Loucy (cell line): Measurements from ENCODE around the gene CYP3A4.

ENCODE experiments used
- H2AFZ ChIP-seq: fragments of 200-600 bp; sonication (generic); 2 replicates; pipeline ENCODE4 v1.6.0; 2016; ENCODE audit warnings: antibody characterized with exemption, mild to moderate bottlenecking, low read length, moderate library complexity
- H3F3A ChIP-seq: fragments of 200-600 bp; 2 replicates; pipeline ENCODE4 v1.6.0; 2016; ENCODE audit warnings: antibody characterized with exemption, low read depth, mild to moderate bottlenecking
- H3K27me3 ChIP-seq: fragments of 200-600 bp; sonication (generic); 2 replicates; pipeline ENCODE4 v1.6.1; 2014; ENCODE audit warnings: low read length, mild to moderate bottlenecking; ENCODE audit not compliant: insufficient read depth, poor library complexity, severe bottlenecking
- H3K36me3 ChIP-seq: fragments of 200-600 bp; sonication (generic); 2 replicates; pipeline ENCODE4 v1.6.1; 2016; ENCODE audit warnings: low read length; ENCODE audit not compliant: insufficient read depth
- H3K4me1 ChIP-seq: fragments of 200-600 bp; sonication (generic); 2 replicates; pipeline ENCODE4 v1.5.1; 2014; ENCODE audit warnings: low read length, mild to moderate bottlenecking; ENCODE audit not compliant: insufficient read depth, poor library complexity, severe bottlenecking
- H3K4me2 ChIP-seq: fragments of 200-600 bp; sonication (generic); 2 replicates; pipeline ENCODE4 v1.6.0; 2014; ENCODE audit warnings: antibody characterized with exemption, low read length, low read depth, mild to moderate bottlenecking; ENCODE audit not compliant: poor library complexity, severe bottlenecking
- H3K4me3 ChIP-seq: fragments of 200-600 bp; sonication (generic); 2 replicates; pipeline ENCODE4 v1.5.1; 2014; ENCODE audit warnings: low read length, mild to moderate bottlenecking, mixed read lengths; ENCODE audit not compliant: poor library complexity, severe bottlenecking
- H3K79me2 ChIP-seq: fragments of 200-600 bp; sonication (generic); 2 replicates; pipeline ENCODE4 v1.6.1; 2014; ENCODE audit warnings: low read length; ENCODE audit not compliant: insufficient read depth
- H3K9ac ChIP-seq: fragments of 200-600 bp; sonication (generic); 2 replicates; pipeline ENCODE4 v1.6.0; 2014; ENCODE audit warnings: mild to moderate bottlenecking, low read depth, low read length, moderate library complexity; ENCODE audit not compliant: poor library complexity, severe bottlenecking
- H3K9me2 ChIP-seq: fragments of 200-600 bp; sonication (generic); replicated peaks from 2 replicates; pipeline ENCODE4 v1.6.1; 2016; ENCODE audit warnings: low read depth, low read length, mixed read lengths
- H3K9me3 ChIP-seq: fragments of 200-600 bp; sonication (generic); 2 replicates; pipeline ENCODE4 v1.6.1; 2014; ENCODE audit warnings: mild to moderate bottlenecking, antibody characterized with exemption, low read length, low read depth; ENCODE audit not compliant: insufficient read depth
- H4K20me1 ChIP-seq: fragments of 200-600 bp; sonication (generic); 2 replicates; pipeline ENCODE4 v1.6.0; 2014; ENCODE audit warnings: antibody characterized with exemption, low read length, mild to moderate bottlenecking; ENCODE audit not compliant: insufficient read depth, poor library complexity, severe bottlenecking
- EZH2phosphoT487 ChIP-seq: fragments of 200-600 bp; IDR thresholded peaks from 2 replicates; pipeline ENCODE4 v1.6.1; 2018; ENCODE audit warnings: antibody characterized with exemption, mild to moderate bottlenecking, moderate library complexity, borderline replicate concordance
- TF ChIP-seq, protein P1 (sequence below): fragments of 200-600 bp; sonication (generic); conservative IDR thresholded peaks from 2 replicates; pipeline ENCODE4 v1.5.1; 2014; ENCODE audit warnings: mild to moderate bottlenecking, antibody characterized with exemption, low read length

The CYP3A4 gene

GRCh38 chr7:99793443-99793842, 9.5 kb upstream of the CYP3A4 start:
- no peaks in the 10 kb centered on the region for H3K79me2 ChIP-seq
- H3K9me3 ChIP-seq = no peaks in the 10 kb centered on the region
- no peaks in the 10 kb centered on the region for H3F3A ChIP-seq
- H3K4me2 ChIP-seq = no peak overlapping the region
- H3K4me1 ChIP-seq = peaks cover 4% of the 10 kb centered on the region
- H3K27me3 ChIP-seq = no peaks in the 10 kb centered on the region
- no peak overlapping the region for H3K4me3 ChIP-seq
- no peaks in the 10 kb centered on the region for H4K20me1 ChIP-seq
- no peak for TF ChIP-seq EZH2phosphoT487
- H2AFZ ChIP-seq = no peak overlapping the region
- H3K9me2 ChIP-seq = no peaks in the 10 kb centered on the region
- no peak overlapping the region for H3K9ac ChIP-seq
- no peaks in the 10 kb centered on the region for H3K36me3 ChIP-seq

DNA sequence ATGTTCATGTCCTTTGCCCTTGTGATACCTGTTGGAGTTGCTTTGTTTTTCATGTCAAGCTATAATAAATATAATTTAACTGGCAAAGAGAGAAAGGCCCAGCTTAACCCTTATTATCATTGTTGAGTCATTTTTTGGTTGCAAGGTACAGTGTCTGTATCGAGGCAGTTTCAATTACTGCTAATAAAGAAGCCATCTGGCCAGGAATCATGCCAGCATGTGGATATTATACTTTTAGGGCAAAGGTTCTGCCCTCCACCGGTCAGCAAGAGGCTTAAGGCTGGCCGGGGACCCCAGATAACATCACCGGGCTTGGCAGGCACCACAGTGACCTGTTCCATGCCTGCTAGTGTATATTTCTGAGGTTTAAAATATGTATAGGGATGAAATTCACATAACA, 9.0 kb upstream of the CYP3A4 start:
- no peak overlapping the region for H2AFZ ChIP-seq
- H3K9ac ChIP-seq = no peak overlapping the region
- peaks cover 4% of the 10 kb centered on the region for H3K4me1 ChIP-seq
- H3K36me3 ChIP-seq = no peaks in the 10 kb centered on the region
- H3K27me3 ChIP-seq = no peaks in the 10 kb centered on the region
- no peaks in the 10 kb centered on the region for H3K9me3 ChIP-seq
- no peak overlapping the region for H3K4me2 ChIP-seq
- H4K20me1 ChIP-seq = no peaks in the 10 kb centered on the region
- no peaks in the 10 kb centered on the region for H3K9me2 ChIP-seq
- H3K79me2 ChIP-seq = no peaks in the 10 kb centered on the region
- TF ChIP-seq, protein P1, sequence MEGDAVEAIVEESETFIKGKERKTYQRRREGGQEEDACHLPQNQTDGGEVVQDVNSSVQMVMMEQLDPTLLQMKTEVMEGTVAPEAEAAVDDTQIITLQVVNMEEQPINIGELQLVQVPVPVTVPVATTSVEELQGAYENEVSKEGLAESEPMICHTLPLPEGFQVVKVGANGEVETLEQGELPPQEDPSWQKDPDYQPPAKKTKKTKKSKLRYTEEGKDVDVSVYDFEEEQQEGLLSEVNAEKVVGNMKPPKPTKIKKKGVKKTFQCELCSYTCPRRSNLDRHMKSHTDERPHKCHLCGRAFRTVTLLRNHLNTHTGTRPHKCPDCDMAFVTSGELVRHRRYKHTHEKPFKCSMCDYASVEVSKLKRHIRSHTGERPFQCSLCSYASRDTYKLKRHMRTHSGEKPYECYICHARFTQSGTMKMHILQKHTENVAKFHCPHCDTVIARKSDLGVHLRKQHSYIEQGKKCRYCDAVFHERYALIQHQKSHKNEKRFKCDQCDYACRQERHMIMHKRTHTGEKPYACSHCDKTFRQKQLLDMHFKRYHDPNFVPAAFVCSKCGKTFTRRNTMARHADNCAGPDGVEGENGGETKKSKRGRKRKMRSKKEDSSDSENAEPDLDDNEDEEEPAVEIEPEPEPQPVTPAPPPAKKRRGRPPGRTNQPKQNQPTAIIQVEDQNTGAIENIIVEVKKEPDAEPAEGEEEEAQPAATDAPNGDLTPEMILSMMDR = no peak
- no peak for TF ChIP-seq EZH2phosphoT487
- H3K4me3 ChIP-seq = no peak overlapping the region
- H3F3A ChIP-seq = no peaks in the 10 kb centered on the region

GRCh38 chr7:99791667-99792369, 7.8 kb upstream of the CYP3A4 start:
- no peaks in the 10 kb centered on the region for H3K27me3 ChIP-seq
- no peak overlapping the region for H3K4me3 ChIP-seq
- H3K36me3 ChIP-seq = no peaks in the 10 kb centered on the region
- no peaks in the 10 kb centered on the region for H3K79me2 ChIP-seq
- TF ChIP-seq EZH2phosphoT487 = no peak
- TF ChIP-seq, protein P1 = no peak
- H3K4me2 ChIP-seq = no peak overlapping the region
- H3K9me2 ChIP-seq = no peaks in the 10 kb centered on the region
- H4K20me1 ChIP-seq = no peaks in the 10 kb centered on the region
- H3K4me1 ChIP-seq = peaks cover 6% of the 10 kb centered on the region
- H3K9me3 ChIP-seq = no peaks in the 10 kb centered on the region
- H3K9ac ChIP-seq = no peak overlapping the region
- H3F3A ChIP-seq = no peaks in the 10 kb centered on the region
- H2AFZ ChIP-seq = no peak overlapping the region

DNA sequence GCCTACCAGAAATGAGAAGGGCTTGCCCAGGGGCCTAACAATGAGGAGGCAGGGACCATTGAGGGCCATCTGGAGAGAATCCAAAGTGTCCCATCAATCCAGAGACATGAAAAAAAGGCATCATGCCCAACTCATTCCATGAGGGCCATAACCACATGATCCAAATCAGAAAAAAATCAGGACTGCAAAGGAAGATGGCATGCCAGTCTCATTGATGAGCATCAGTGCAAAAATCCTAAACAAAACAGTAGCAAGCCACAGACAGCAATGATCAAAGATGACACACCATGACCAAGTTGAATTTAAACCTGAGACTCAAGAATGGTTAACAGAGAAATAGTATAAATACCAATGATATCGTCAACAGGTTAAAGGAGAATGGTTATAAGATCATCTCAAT, 7.0 kb upstream of the CYP3A4 start:
- no peaks in the 10 kb centered on the region for H3K36me3 ChIP-seq
- H4K20me1 ChIP-seq = no peaks in the 10 kb centered on the region
- TF ChIP-seq, protein P1 = no peak
- no peak for TF ChIP-seq EZH2phosphoT487
- no peak overlapping the region for H3K4me3 ChIP-seq
- no peaks in the 10 kb centered on the region for H3K9me3 ChIP-seq
- H3K4me2 ChIP-seq = no peak overlapping the region
- H3K9ac ChIP-seq = no peak overlapping the region
- H3K27me3 ChIP-seq = no peaks in the 10 kb centered on the region
- no peak overlapping the region for H2AFZ ChIP-seq
- H3K9me2 ChIP-seq = no peaks in the 10 kb centered on the region
- no peaks in the 10 kb centered on the region for H3K79me2 ChIP-seq
- H3K4me1 ChIP-seq = peaks cover 7% of the 10 kb centered on the region
- H3F3A ChIP-seq = no peaks in the 10 kb centered on the region
